Left lung (tissue), 10 donors: ENCODE results near the gene FUOM. TPM values are rescaled to one million over a fixed set of nuclear protein-coding genes. Genes with fewer than 3 reads are reported as not detected.

ENCODE experiments used
- ATAC-seq: fragments of 200-7000 bp; cut with Tn5 transposase; one replicate; pipeline ENCODE4 v1.9.1; 2020; ENCODE audit warnings: moderate library complexity
- DNase-seq, 4 donors: peaks; one replicate each; pipeline ENCODE4 v3.0.0-alpha.2; 2013 to 2020
- H3K27ac ChIP-seq, 2 donors: fragments of 200-600 bp; sonication (generic) in 1 of 2; one replicate each; pipeline versions ENCODE4 v1.5.0 to v1.8.0; 2020 to 2021
- H3K27me3 ChIP-seq, 2 donors: fragments of 200-600 bp; sonication (generic) in 1 of 2; one replicate each; pipeline versions ENCODE4 v1.5.0 to v1.8.0; 2020 to 2021
- H3K36me3 ChIP-seq, 2 donors: fragments of 200-600 bp; sonication (generic) in 1 of 2; one replicate each; pipeline versions ENCODE4 v1.5.0 to v1.8.0; 2020 to 2021
- H3K4me1 ChIP-seq, 2 donors: fragments of 200-600 bp; one replicate each; pipeline ENCODE4 v1.8.0; 2021
- H3K4me3 ChIP-seq, 2 donors: fragments of 200-600 bp; sonication (generic) in 1 of 2; one replicate each; pipeline versions ENCODE4 v1.5.0 to v1.8.0; 2020 to 2021; ENCODE audit warnings: mild to moderate bottlenecking in 1 of 2
- H3K9me3 ChIP-seq, 2 donors: fragments of 200-600 bp; sonication (generic) in 1 of 2; one replicate each; pipeline versions ENCODE4 v1.5.0 to v1.8.0; 2020 to 2021
- CTCF ChIP-seq, 2 donors: fragments of 200-600 bp; sonication (generic) in 1 of 2; IDR thresholded peaks; one replicate each; pipeline versions ENCODE4 v1.5.0 to v1.8.0; 2021; ENCODE audit warnings: antibody characterized with exemption in 2 of 2
- intact Hi-C, 2 donors: fragments of 100-400 bp; cut with DNase I; formaldehyde crosslinking; loops; one replicate each; pipeline versions ENCODE4 v1.11.2 to v1.14.2; 2022
- polyA plus RNA-seq, 6 donors: library from polyadenylated mRNA; unstranded; fragments of 120-200 nt; gene quantifications; one replicate each; pipeline ENCODE4 v1.2.1, GENCODE V29; 2013; ENCODE audit not compliant: insufficient read length in 6 of 6
- total RNA-seq, 2 donors: library from RNA; stranded (reverse); fragmentation: NEBNext Ultra II Directional; extraction: Animal tissue kit (Norgen Biotek cat#: 25700); gene quantifications; one replicate each; pipeline ENCODE4 v1.2.1, GENCODE V29; 2021
- donor health status: DM: no; HTN: yes; CAD: no.
- donor health status: DM: no; HTN: no; CAD: no.

Gene FUOM
- total and polyA plus RNA-seq, 8 donors: 6.2 to 24.1 (median 9.4) TPM

GRCh38 chr10:133397938-133398337 is 40.1 kb upstream of the FUOM start:
- no peak for ATAC-seq
- Histone ChIP-seq H3K27me3 (no peaks in the 10 kb centered on the region), H3K36me3 (peaks cover 0 to 70% of the 10 kb centered on the region in 2 donors)

GRCh38 chr10:133396035-133396624 is 38.3 kb upstream of the FUOM start:
- intact Hi-C loops: no loop called here
- Histone ChIP-seq H3K36me3 (peaks cover 0 to 53% of the 10 kb centered on the region in 2 donors), H3K27ac (no peak overlapping the region), H3K4me3 (no peak overlapping the region), H3K4me1 (peaks cover 11 to 25% of the 10 kb centered on the region in 2 donors), H3K27me3 (no peaks in the 10 kb centered on the region), H3K9me3 (no peaks in the 10 kb centered on the region)
- TF ChIP-seq CTCF (IDR thresholded peaks at IDR 0.05): no peak
- ATAC-seq (no peak), DNase-seq (no peak)

More at GRCh38 chr10:133397938-133398337, 40.1 kb upstream of the FUOM start:
- no peak for TF ChIP-seq CTCF (IDR thresholded peaks at IDR 0.05)
- Histone ChIP-seq H3K9me3 (no peaks in the 10 kb centered on the region), H3K27ac (no peak overlapping the region), H3K4me1 (peaks cover 11 to 29% of the 10 kb centered on the region in 2 donors), H3K4me3 (no peak overlapping the region)
- DNase-seq: no peak
- intact Hi-C loops: no loop called here

- Histone ChIP-seq H3K4me3 (peak overlapping the region; percentile 90 to 95), H3K4me1 (peaks cover 11 to 21% of the 10 kb centered on the region in 2 donors), H3K27ac (peak overlapping the region; percentile 80 to 90), H3K9me3 (no peaks in the 10 kb centered on the region), H3K36me3 (peaks cover 0 to 42% of the 10 kb centered on the region in 2 donors), H3K27me3 (no peaks in the 10 kb centered on the region)
- DNase-seq (no peak), ATAC-seq (no peak)
- intact Hi-C loops: no loop called here
- no peak for TF ChIP-seq CTCF (IDR thresholded peaks at IDR 0.05)
Measured at GRCh38 chr10:133394801-133395221, 37.0 kb upstream of the FUOM start.

- ATAC-seq (peak; percentile 97), DNase-seq (peak; percentile 95 to 99 (median 96))
- peak in 1 of 2 donors; percentile 31 for TF ChIP-seq CTCF (IDR thresholded peaks at IDR 0.05)
- Histone ChIP-seq H3K9me3 (no peaks in the 10 kb centered on the region), H3K27ac (peak within 1 kb of the TSS; percentile 80 to 90), H3K4me1 (peaks cover 11 to 28% of the 10 kb centered on the region in 2 donors), H3K36me3 (peaks cover 0 to 39% of the 10 kb centered on the region in 2 donors), H3K27me3 (no peaks in the 10 kb centered on the region), H3K4me3 (peak within 1 kb of the TSS; percentile 90 to 95)
- intact Hi-C loops: no loop called here
Measured at GRCh38 chr10:133394064-133394663, 36.3 kb upstream of the FUOM start, which contains the start of gene MTG1. MTG1 (plus strand) TSS chr10:133394157; CDS start chr10:133394221, 64 bp downstream.

- peaks cover 0 to 36% of the 10 kb centered on the region in 2 donors for H3K36me3 ChIP-seq
- no peak for TF ChIP-seq CTCF (IDR thresholded peaks at IDR 0.05)
- intact Hi-C loops: no loop called here
- peak overlapping the region; percentile 90 to 95 for H3K4me3 ChIP-seq
- no peaks in the 10 kb centered on the region for H3K27me3 ChIP-seq
- DNase-seq: peak in 1 of 4 donors; percentile 38
- no peak for ATAC-seq
- no peaks in the 10 kb centered on the region for H3K9me3 ChIP-seq
- peak overlapping the region; percentile 80 to 90 for H3K27ac ChIP-seq
- peaks cover 11 to 29% of the 10 kb centered on the region in 2 donors for H3K4me1 ChIP-seq
Measured at GRCh38 chr10:133393401-133394063, 35.7 kb upstream of the FUOM start.
